Nephron (organoid): ENCODE data around the gene BTNL8.

Experiments
- H3K27ac Mint-ChIP-seq, 3 experiments: 2 replicates each; pipeline ENCODE4 v1.8.0; 2020; ENCODE audit warnings: mixed read lengths in 3 of 3, mild to moderate bottlenecking in 2 of 3, moderate library complexity in 1 of 3
- H3K27me3 Mint-ChIP-seq: 2 replicates; pipeline ENCODE4 v1.8.0; 2021; ENCODE audit warnings: low read depth, mild to moderate bottlenecking, moderate library complexity, mixed read lengths
- H3K36me3 Mint-ChIP-seq: 2 replicates; pipeline ENCODE4 v1.8.0; 2020; ENCODE audit warnings: low read depth, mixed read lengths
- H3K4me1 Mint-ChIP-seq: 2 replicates; pipeline ENCODE4 v1.8.0; 2020; ENCODE audit warnings: mixed read lengths
- H3K4me3 Mint-ChIP-seq, 3 experiments: 2 replicates each; pipeline ENCODE4 v1.8.0; 2020; ENCODE audit warnings: mild to moderate bottlenecking in 3 of 3, mixed read lengths in 3 of 3, moderate library complexity in 2 of 3
- H3K9me3 Mint-ChIP-seq: 2 replicates; pipeline ENCODE4 v1.8.0; 2020; ENCODE audit warnings: mixed read lengths
- TF ChIP-seq, protein P1 (sequence below), 3 experiments: fragments of 200-600 bp; sonication (generic); IDR thresholded peaks; one replicate each; pipeline ENCODE4 v1.5.0; 2021; ENCODE audit warnings: antibody characterized with exemption in 3 of 3; ENCODE audit not compliant: unreplicated experiment in 3 of 3

BTNL8 gene

GRCh38 chr5:180865981-180866695 lies 32.8 kb upstream of the BTNL8 start:
- H3K9me3 Mint-ChIP-seq, result no peaks in the 10 kb centered on the region
- peaks cover 12% of the 10 kb centered on the region for H3K4me1 Mint-ChIP-seq
- peak overlapping the region in 2 of 3 experiments; percentile 45 to 60 for H3K27ac Mint-ChIP-seq
- TF ChIP-seq, protein P1, sequence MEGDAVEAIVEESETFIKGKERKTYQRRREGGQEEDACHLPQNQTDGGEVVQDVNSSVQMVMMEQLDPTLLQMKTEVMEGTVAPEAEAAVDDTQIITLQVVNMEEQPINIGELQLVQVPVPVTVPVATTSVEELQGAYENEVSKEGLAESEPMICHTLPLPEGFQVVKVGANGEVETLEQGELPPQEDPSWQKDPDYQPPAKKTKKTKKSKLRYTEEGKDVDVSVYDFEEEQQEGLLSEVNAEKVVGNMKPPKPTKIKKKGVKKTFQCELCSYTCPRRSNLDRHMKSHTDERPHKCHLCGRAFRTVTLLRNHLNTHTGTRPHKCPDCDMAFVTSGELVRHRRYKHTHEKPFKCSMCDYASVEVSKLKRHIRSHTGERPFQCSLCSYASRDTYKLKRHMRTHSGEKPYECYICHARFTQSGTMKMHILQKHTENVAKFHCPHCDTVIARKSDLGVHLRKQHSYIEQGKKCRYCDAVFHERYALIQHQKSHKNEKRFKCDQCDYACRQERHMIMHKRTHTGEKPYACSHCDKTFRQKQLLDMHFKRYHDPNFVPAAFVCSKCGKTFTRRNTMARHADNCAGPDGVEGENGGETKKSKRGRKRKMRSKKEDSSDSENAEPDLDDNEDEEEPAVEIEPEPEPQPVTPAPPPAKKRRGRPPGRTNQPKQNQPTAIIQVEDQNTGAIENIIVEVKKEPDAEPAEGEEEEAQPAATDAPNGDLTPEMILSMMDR (IDR thresholded peaks at IDR 0.05; ENCODE audit: unreplicated experiment in 3 of 3), result no peak
- H3K36me3 Mint-ChIP-seq, result no peaks in the 10 kb centered on the region
- H3K4me3 Mint-ChIP-seq, result no peak overlapping the region
- H3K27me3 Mint-ChIP-seq, result no peaks in the 10 kb centered on the region

DNA sequence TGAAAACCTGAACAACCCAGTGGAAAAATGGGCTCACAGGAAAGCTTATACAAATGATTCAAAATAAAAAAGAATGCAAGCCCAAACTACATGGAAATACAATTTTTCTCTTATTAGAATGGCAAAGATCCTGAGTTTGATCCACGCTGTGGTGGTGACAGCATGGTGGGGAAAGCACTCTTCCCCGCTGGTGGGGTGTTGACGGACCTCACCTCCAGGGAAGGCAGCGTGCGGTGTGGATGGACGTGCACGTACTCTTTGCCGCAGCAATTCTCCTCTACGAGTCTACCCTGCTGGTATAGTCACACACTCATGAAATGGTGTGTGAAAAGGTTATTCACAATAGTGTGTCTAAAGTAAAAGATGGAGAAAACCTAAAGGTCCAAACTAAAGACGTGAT lies 32.0 kb upstream of the BTNL8 start:
- no peaks in the 10 kb centered on the region for H3K27me3 Mint-ChIP-seq
- no peaks in the 10 kb centered on the region for H3K9me3 Mint-ChIP-seq
- TF ChIP-seq, protein P1 (IDR thresholded peaks at IDR 0.05; ENCODE audit: unreplicated experiment in 3 of 3), result no peak
- peaks cover 12% of the 10 kb centered on the region for H3K4me1 Mint-ChIP-seq
- H3K27ac Mint-ChIP-seq, result no peak overlapping the region
- H3K4me3 Mint-ChIP-seq, result no peak overlapping the region
- no peaks in the 10 kb centered on the region for H3K36me3 Mint-ChIP-seq

- H3K27me3 Mint-ChIP-seq, result peaks cover 3% of the 10 kb centered on the region
- no peak overlapping the region for H3K27ac Mint-ChIP-seq
- no peaks in the 10 kb centered on the region for H3K36me3 Mint-ChIP-seq
- TF ChIP-seq, protein P1 (IDR thresholded peaks at IDR 0.05; ENCODE audit: unreplicated experiment in 3 of 3), result peak; percentile 71 to 82 (median 75)
- no peaks in the 10 kb centered on the region for H3K9me3 Mint-ChIP-seq
- H3K4me3 Mint-ChIP-seq, result no peak overlapping the region
- H3K4me1 Mint-ChIP-seq, result peaks cover 12% of the 10 kb centered on the region
These were observed 30.0 kb upstream of the BTNL8 start for GRCh38 chr5:180868960-180869359.

DNA sequence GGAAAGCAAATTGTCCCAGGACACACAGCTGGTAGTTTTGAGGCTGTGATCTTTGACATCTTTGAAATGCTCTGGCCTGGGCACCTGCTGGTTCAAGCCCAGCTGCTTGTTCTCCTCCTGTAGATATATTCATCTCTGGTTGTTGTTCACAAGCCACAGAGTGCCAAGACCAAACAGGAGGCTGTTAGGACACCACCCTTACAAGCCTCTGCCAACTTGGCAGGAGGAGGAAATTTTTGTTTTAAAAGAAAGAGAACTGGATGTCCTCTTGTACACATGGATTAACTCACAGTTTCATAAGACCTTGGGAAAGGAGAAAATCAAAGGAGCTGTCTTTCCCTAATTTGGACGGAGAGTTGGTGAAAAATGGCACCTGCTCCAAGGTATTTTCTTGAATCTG lies 29.4 kb upstream of the BTNL8 start:
- Mint-ChIP-seq H3K36me3 (no peaks in the 10 kb centered on the region), H3K27me3 (peaks cover 3% of the 10 kb centered on the region), H3K4me1 (peaks cover 12% of the 10 kb centered on the region), H3K9me3 (no peaks in the 10 kb centered on the region), H3K27ac (no peak overlapping the region), H3K4me3 (no peak overlapping the region)
- TF ChIP-seq, protein P1 (IDR thresholded peaks at IDR 0.05; ENCODE audit: unreplicated experiment in 3 of 3), result no peak

DNA sequence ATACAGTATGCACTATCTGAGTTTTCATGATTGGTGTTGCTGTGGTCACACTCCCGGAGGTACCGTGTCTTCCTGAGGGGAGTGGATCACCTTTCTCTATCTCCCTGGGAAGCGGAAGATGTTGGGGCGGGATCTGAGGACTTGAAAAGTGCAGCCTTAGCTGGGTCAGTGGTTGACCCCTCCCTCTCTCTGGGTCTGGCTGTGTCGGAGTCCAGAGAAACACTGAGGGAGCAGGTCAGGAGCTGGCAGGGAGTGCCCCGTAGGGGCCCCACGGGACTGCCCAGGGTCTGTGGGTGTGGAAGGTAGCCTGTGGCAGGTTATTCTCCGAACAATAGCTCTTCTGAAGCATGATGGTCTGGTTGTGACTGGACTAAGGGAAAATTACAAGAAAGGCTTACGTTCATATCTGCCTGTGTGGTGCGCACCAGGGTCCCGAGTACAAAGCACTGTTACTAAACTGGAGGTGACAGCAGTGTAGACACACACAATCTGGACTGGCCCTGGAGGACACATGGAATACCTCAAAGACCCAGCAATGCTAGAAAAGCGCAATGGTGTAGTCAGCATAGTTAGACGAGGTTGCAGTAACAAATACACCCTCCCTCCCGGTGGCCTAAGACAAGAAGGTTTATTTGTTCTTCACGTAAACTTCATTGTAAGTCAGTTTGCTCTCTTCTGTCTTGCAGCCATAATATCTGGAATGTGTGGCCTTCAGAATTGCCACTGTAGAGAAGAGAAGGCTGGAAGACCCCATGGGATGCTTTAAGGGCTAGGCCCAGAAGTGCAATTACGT lies 28.5 kb upstream of the BTNL8 start:
- no peak overlapping the region for H3K4me3 Mint-ChIP-seq
- no peak overlapping the region for H3K27ac Mint-ChIP-seq
- H3K36me3 Mint-ChIP-seq, result no peaks in the 10 kb centered on the region
- peaks cover 8% of the 10 kb centered on the region for H3K27me3 Mint-ChIP-seq
- TF ChIP-seq, protein P1 (IDR thresholded peaks at IDR 0.05; ENCODE audit: unreplicated experiment in 3 of 3), result no peak
- H3K4me1 Mint-ChIP-seq, result peaks cover 12% of the 10 kb centered on the region
- no peaks in the 10 kb centered on the region for H3K9me3 Mint-ChIP-seq
